H1 (cell line): ENCODE results near the gene SCGB1C2.

ENCODE experiments used
- BCL11A ChIP-seq, 2 experiments: IDR thresholded peaks; one replicate each; pipeline ENCODE4 v1.6.1; 2011; ENCODE audit warnings: low read depth in 2 of 2, low read length in 2 of 2, mild to moderate bottlenecking in 2 of 2
- CBX8 ChIP-seq: fragments of 300-800, 300-1000 bp; sonication (generic); IDR thresholded peaks from 2 replicates; pipeline ENCODE4 v1.7.1; 2016; ENCODE audit warnings: low read depth, low read length, borderline replicate concordance
- CREB1 ChIP-seq: IDR thresholded peaks from 2 replicates; pipeline ENCODE4 v1.6.1; 2012; ENCODE audit warnings: inconsistent platforms
- CTCF ChIP-seq, 3 experiments: IDR thresholded peaks; 1 replicate in 2 of 3; 2 replicates in 1 of 3; pipeline versions ENCODE4 v1.5.1 to v1.6.1; 2011; ENCODE audit warnings: low read length in 3 of 3, mild to moderate bottlenecking in 3 of 3, inconsistent platforms in 2 of 3, low read depth in 1 of 3, moderate library complexity in 1 of 3; ENCODE audit not compliant: insufficient read depth in 1 of 3; ENCODE audit errors: control extremely low read depth in 1 of 3
- EP300 ChIP-seq, 2 experiments: IDR thresholded peaks; 1 replicate in 1 of 2; 2 replicates in 1 of 2; pipeline ENCODE4 v1.6.1; 2011 to 2012; ENCODE audit warnings: low read depth in 2 of 2, low read length in 2 of 2, mild to moderate bottlenecking in 2 of 2, borderline replicate concordance in 1 of 2, inconsistent platforms in 1 of 2, moderate library complexity in 1 of 2
- EZH2 ChIP-seq: fragments of 200-600 bp; sonication (generic); IDR thresholded peaks from 2 replicates; pipeline ENCODE4 v1.7.1; 2012; ENCODE audit warnings: low read depth, mild to moderate bottlenecking, moderate library complexity, low read length, inconsistent platforms; ENCODE audit not compliant: severe bottlenecking
- MAFK ChIP-seq: IDR thresholded peaks from 2 replicates; pipeline ENCODE4 v1.6.1; 2012; ENCODE audit warnings: low read depth, mild to moderate bottlenecking, improper control_type of control experiment, low read length
- NRF1 ChIP-seq: IDR thresholded peaks from 2 replicates; pipeline ENCODE4 v1.6.1; 2011; ENCODE audit warnings: mild to moderate bottlenecking, low read depth, low read length, improper control_type of control experiment
- POLR2A ChIP-seq, 2 experiments: IDR thresholded peaks; 1 replicate in 1 of 2; 2 replicates in 1 of 2; pipeline ENCODE4 v1.6.1; 2011; ENCODE audit warnings: low read depth in 2 of 2, low read length in 2 of 2, mild to moderate bottlenecking in 2 of 2; ENCODE audit errors: control extremely low read depth in 1 of 2
- POLR2AphosphoS5 ChIP-seq: IDR thresholded peaks from 2 replicates; pipeline ENCODE4 v1.6.1; 2011; ENCODE audit warnings: low read depth, low read length
- RAD21 ChIP-seq, 2 experiments: IDR thresholded peaks in 1 of 2; conservative IDR thresholded peaks in 1 of 2; 2 replicates each; pipeline ENCODE4 v1.6.1; 2011; ENCODE audit warnings: low read depth in 2 of 2, low read length in 2 of 2, improper control_type of control experiment in 1 of 2, inconsistent platforms in 1 of 2, mild to moderate bottlenecking in 1 of 2, moderate library complexity in 1 of 2
- ZNF274 ChIP-seq: IDR thresholded peaks from 2 replicates; pipeline ENCODE4 v1.7.0; 2012; ENCODE audit warnings: low read length, borderline replicate concordance; ENCODE audit errors: extremely low read depth
- TF ChIP-seq, protein P1 (sequence below): IDR thresholded peaks from 2 replicates; pipeline ENCODE4 v1.6.1; 2012; ENCODE audit warnings: inconsistent platforms

- no peak for TF ChIP-seq POLR2A (IDR thresholded peaks at IDR 0.05; ENCODE audit: control extremely low read depth in 1 of 2, low read depth in 2 of 2, low read length in 2 of 2)
- no peak for TF ChIP-seq NRF1
- no peak for TF ChIP-seq EP300 (IDR thresholded peaks at IDR 0.05; ENCODE audit: borderline replicate concordance in 1 of 2, low read depth in 2 of 2, low read length in 2 of 2)
- no peak for TF ChIP-seq CTCF (IDR thresholded peaks at IDR 0.05; ENCODE audit: control extremely low read depth in 1 of 3, insufficient read depth in 1 of 3, low read depth in 1 of 3, low read length in 3 of 3)
- no peak for TF ChIP-seq RAD21 (IDR thresholded peaks at IDR 0.05 in 1 of 2, conservative IDR thresholded peaks at IDR 0.05 in 1 of 2; ENCODE audit: low read depth in 2 of 2, low read length in 2 of 2)
- no peak for TF ChIP-seq CBX8
- no peak for TF ChIP-seq BCL11A (IDR thresholded peaks at IDR 0.05; ENCODE audit: low read depth in 2 of 2, low read length in 2 of 2)
- no peak for TF ChIP-seq EZH2
- TF ChIP-seq MAFK, result no peak
- TF ChIP-seq CREB1, result no peak
- TF ChIP-seq POLR2AphosphoS5, result no peak
- TF ChIP-seq, protein P1, sequence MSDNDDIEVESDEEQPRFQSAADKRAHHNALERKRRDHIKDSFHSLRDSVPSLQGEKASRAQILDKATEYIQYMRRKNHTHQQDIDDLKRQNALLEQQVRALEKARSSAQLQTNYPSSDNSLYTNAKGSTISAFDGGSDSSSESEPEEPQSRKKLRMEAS, result no peak
- no peak for TF ChIP-seq ZNF274
These were observed 34.5 kb downstream of the SCGB1C2 start for GRCh38 chr17:171871-172270.
